ENCODE measurements around the gene SMYD3. TPM values are rescaled to one million over a fixed set of nuclear protein-coding genes. Genes with fewer than 3 reads are reported as not detected.

The SMYD3 gene
- total and polyA plus RNA-seq, 2 of the 4 experiments (the other 2 are of a cell fraction), result 26.5 to 37.6 TPM

GRCh38 chr1:246425139-246425794, 81.8 kb downstream of the SMYD3 start:
- Histone ChIP-seq H4K91ac (ENCODE audit: insufficient read depth, low read depth, low read length) (no peak overlapping the region), H3K4me2 (ENCODE audit: low read depth, low read length) (no peak overlapping the region), H2BK120ac (ENCODE audit: low read depth, low read length) (no peak overlapping the region), H2BK20ac (ENCODE audit: low read depth, low read length) (no peak overlapping the region; the same call in 1 of the 2 replicates), H4K20me1 (ENCODE audit: insufficient read depth, low read length) (no peaks in the 10 kb centered on the region), H3K27me3 (ENCODE audit: control insufficient read depth, insufficient read depth, low read length) (no peaks in the 10 kb centered on the region), H4K5ac (ENCODE audit: low read depth, low read length) (no peak overlapping the region), H3K4me1 (ENCODE audit: control insufficient read depth, insufficient read depth, low read length) (peaks cover 4% of the 10 kb centered on the region; the same call in 1 of the 2 replicates), H2BK5ac (ENCODE audit: low read depth, low read length, poor library complexity, severe bottlenecking) (no peak overlapping the region), H3K9me3 (ENCODE audit: control insufficient read depth, insufficient read depth, low read length) (no peaks in the 10 kb centered on the region), H3K56ac (ENCODE audit: extremely low read depth, insufficient read depth, low read length) (no peak overlapping the region), H2AK9ac (replicated peaks; ENCODE audit: low read depth, low read length, poor library complexity) (no peak overlapping the region), H3K4ac (ENCODE audit: low read depth, low read length) (no peak overlapping the region), H3K9ac (ENCODE audit: low read depth, low read length) (no peak overlapping the region), H3K18ac (ENCODE audit: low read depth, low read length) (no peak overlapping the region), H3K9me1 (ENCODE audit: insufficient read depth, low read length) (peaks cover 11% of the 10 kb centered on the region; the same call in 1 of the 2 replicates), H3K23ac (ENCODE audit: low read depth, low read length) (no peak overlapping the region), H3K14ac (replicated peaks; ENCODE audit: low read depth, low read length) (no peak overlapping the region), H2AK5ac (ENCODE audit: low read depth, low read length) (no peak overlapping the region), H3K79me1 (ENCODE audit: low read depth in 1 of 2, low read length in 2 of 2) (peaks cover 8 to 22% of the 10 kb centered on the region in 2 experiments; a peak in 3 of 4 replicates), H2BK15ac (ENCODE audit: low read depth, low read length) (no peak overlapping the region), H2AFZ (replicated peaks; ENCODE audit: low read length, poor library complexity) (no peak overlapping the region), H3K27ac (ENCODE audit: insufficient read depth, low read length) (no peak overlapping the region), H4K8ac (ENCODE audit: low read depth in 2 of 2, low read length in 2 of 2) (no peak overlapping the region), H3K4me3 (ENCODE audit: insufficient read depth, low read depth, low read length) (no peak overlapping the region), H3K36me3 (ENCODE audit: control insufficient read depth, insufficient read depth, low read length) (no peaks in the 10 kb centered on the region)
- DNase-seq (no peak), ATAC-seq (ENCODE audit: low read depth) (no peak)
- intact Hi-C loops (cut with micrococcal nuclease), result no loop called here
- BruUV-seq (replicated peaks), result no TSS peak
- dilution Hi-C loops (cut with HindIII; ENCODE audit: low sequenced_read_pairs, unreplicated experiment), result no loop called here
- ChIA-PET POLR2A (ENCODE audit: unreplicated experiment) (no interaction called here), CTCF (interaction anchor here (0.6 kb wide), 1 partner anchor 23 kb away, joined by 3 read pairs; no protein-coding TSS in a partner anchor)
- no CpG with 5 or more reads among the region's 7 CpGs for WGBS, 2 experiments (ENCODE audit: extremely low coverage in 2 of 2, insufficient read length in 1 of 2)
- in situ Hi-C loops (cut with MboI; ENCODE audit: low sequenced_read_pairs), result no loop called here
- no peak for TF ChIP-seq FOS (IDR thresholded peaks at IDR 0.05; ENCODE audit: low read depth, low read length)
- no peak for TF ChIP-seq SMC3 (IDR thresholded peaks at IDR 0.05; ENCODE audit: low read depth, low read length)
- TF ChIP-seq MXI1 (IDR thresholded peaks at IDR 0.05; ENCODE audit: borderline replicate concordance, low read depth, low read length), result no peak
- TF ChIP-seq MAFK (IDR thresholded peaks at IDR 0.05; ENCODE audit: low read depth, low read length), result no peak
- TF ChIP-seq MAZ (IDR thresholded peaks at IDR 0.05; ENCODE audit: borderline replicate concordance, low read depth, low read length), result no peak
- TF ChIP-seq, protein P1, sequence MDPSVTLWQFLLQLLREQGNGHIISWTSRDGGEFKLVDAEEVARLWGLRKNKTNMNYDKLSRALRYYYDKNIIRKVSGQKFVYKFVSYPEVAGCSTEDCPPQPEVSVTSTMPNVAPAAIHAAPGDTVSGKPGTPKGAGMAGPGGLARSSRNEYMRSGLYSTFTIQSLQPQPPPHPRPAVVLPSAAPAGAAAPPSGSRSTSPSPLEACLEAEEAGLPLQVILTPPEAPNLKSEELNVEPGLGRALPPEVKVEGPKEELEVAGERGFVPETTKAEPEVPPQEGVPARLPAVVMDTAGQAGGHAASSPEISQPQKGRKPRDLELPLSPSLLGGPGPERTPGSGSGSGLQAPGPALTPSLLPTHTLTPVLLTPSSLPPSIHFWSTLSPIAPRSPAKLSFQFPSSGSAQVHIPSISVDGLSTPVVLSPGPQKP (IDR thresholded peaks at IDR 0.05; ENCODE audit: borderline replicate concordance, low read depth, low read length), result no peak
